EL (cell line): Measurements from ENCODE around the gene ARHGEF25.
"Not testable (repeated sequence)": the region's sequence is repeated elsewhere in the genome, so short reads cannot be mapped to it uniquely, and the experiment has no call there.

Experiments used
- DNase-seq: peaks from one replicate; pipeline ENCODE4 v3.0.0-alpha.2; 2016

The ARHGEF25 gene

DNA sequence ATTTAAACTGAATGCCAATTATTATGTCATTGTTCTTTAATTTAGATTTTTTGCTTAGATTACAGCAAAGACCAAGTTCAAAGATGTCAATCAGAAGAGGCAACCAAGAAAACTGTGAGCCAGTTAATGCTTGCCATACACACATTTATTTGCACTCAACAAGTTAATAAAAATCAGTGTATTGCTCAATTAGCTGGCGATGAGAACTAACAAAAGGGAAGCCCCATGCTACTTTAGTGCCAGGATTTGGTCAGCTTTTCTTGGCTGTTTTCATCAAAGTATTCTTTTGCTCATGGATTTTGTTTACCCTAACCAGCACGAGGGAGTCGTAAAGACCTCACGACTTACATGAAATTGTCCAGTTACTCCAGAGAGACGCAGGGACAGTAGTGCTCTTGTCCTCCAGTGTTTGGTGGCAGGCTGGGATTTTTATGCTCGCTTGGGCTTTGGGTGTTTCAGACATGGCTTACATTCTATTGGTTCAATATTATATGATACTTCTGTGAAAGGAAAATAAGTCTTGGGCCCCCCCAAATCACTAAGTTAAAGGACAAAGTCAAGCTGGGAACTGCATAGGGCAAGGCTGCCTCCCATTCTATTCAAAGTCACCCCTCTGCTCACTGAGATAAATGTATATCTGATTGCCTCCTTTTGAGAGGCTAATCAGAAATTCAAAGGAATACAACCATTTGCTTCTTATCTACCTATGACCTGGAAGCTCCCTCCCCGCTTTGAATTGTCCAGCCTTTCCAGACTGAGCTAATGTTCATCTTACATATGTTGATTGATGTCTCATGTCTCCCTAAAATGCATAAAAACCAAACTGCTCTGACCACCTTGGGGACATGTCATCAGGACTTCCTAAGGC, 29.2 kb downstream of the ARHGEF25 start:
- DNase-seq = no peak

DNA sequence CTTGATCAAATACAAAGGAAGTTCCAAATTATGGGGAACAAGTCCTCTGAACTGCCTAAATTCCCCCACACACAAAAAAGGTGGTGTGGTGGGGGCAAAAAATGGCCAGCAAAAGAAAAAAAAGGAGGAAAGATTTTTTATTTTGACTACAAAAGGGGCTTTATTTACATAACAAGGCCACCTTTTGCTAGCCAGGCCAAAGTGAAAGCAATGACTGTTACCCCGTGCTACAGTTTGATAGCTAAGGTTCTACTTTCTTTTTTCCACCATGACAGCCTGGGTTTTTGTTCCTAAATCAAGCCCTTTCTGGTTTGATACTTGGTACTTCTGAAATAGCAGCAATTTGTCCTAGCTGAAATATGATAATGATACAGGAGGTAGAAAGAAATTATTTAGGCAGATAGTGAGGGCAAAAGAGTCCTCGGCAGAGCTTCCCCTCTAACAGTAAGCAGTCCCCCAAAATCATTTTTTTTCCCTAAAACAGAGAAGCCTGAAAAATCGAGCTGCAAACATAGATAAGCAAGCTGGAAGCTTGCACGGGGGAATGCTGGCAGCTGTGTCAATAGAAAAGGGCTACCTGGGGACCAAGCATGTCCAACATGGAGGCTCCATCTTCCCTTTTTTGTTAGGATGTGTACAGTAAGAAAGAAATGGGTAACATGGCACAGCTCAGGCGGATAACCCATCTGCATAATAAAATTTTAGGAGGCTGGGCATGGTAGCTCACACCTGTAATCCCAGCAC, 30.6 kb downstream of the ARHGEF25 start:
- DNase-seq = no peak

DNA sequence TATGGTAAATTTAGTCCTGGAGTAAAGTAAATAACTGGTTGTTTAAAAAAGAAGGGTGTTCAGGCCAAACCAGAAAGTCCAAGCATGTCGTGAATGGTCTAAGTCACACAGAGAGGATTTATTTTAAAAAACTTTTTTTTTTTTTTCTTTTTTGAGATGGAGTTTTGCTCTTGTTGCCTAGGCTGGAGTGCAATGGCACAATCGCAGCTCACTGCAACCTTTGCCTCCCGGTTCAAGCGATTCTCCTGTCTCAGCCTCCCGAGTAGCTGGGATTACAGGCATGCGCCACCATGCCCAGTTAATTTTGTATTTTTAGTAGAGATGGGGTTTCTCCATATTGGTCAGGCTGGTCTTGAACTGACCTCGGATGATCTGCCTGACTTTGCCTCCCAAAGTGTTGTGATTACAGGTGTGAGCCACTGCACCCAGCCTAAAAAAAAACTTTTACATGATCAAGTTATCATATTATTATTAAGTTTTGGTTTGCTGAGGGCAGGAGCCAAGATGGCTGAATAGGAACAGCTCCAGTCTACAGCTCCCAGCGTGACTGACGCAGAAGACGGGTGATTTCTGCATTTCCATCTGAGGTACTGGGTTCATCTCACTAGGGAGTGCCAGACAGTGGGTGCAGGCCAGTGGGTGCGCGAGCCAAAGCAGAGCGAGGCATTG, 34.9 kb downstream of the ARHGEF25 start:
- peak; percentile 25 for DNase-seq

DNA sequence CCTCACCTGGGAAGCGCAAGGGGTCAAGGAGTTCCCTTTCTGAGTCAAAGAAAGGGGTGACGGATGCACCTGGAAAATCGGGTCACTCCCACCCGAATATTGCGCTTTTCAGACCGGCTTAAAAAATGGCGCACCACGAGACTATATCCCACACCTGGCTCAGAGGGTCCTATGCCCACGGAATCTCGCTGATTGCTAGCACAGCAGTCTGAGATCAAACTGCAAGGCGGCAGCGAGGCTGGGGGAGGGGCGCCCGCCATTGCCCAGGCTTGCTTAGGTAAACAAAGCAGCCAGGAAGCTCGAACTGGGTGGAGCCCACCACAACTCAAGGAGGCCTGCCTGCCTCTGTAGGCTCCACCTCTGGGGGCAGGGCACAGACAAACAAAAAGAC, 35.4 kb downstream of the ARHGEF25 start:
- DNase-seq = not testable (repeated sequence)

DNA sequence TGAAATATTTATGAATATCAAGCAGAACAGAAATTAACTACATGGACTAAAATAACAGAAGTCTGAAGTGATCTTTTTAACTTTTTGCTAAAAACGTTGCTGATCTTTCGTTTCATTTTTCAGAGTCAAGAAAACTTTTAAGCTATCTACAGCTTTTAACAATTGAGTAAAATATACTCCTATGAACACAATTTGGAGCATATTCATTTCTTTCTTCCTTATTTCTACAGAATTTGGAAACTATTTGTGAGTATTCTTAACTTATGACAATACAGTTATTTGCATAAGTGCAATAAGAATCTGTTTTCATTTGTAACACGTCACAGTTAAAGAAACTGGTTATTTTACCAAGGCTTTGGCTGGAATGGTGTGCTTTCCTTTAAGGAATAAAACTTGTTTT, 42.8 kb downstream of the ARHGEF25 start:
- no peak for DNase-seq

DNA sequence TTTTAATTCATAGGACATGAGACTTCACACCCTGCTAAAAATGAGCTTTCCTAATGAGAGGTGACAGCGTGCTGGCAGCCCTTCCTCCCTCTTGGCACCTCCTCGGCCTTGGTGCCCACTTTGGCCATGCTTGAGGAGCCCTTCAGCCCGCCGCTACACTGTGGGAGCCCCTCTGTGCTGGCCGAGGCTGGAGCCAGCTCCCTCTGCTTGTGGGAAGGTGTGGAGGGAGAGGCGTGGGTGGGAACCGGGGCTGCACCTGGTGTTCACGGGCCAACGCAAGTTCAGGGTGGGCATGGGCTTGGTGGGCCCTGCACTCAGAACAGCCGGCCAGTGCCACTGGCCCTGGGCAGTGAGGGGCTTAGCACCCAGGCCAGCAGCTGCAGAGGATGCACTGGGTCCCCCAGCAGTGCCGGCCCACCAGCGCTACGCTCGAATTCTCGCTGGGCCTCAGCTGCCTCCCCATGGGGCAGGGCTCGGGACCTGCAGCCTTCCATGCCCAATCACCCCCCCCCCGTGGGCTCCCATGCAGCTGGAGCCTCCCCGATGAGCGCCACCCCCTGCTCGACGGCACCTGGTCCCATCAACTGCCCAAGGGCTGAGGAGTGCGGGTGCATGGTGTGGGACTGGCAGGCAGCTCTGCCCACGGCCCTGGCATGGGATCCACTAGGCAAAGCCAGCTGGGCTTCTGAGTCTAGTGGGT, 44.5 kb downstream of the ARHGEF25 start:
- DNase-seq = no peak

DNA sequence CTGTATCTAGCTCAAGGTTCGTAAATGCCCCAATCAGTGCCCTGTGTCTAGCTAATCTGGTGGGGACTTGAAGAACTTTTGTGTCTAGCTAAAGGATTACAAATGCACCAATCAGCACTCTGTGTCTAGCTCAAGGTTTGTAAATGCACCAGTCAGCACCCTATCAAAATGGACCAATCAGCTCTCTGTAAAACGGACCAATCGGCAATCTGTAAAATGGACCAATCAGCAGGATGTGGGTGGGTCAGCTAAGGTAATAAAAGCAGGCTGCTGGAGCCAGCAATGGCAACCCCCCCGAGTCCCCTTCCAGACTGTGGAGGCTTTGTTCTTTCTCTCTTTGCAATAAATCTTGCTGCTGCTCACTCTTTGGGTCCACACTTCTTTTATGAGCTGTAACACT, 45.2 kb downstream of the ARHGEF25 start:
- DNase-seq = not testable (repeated sequence)

DNA sequence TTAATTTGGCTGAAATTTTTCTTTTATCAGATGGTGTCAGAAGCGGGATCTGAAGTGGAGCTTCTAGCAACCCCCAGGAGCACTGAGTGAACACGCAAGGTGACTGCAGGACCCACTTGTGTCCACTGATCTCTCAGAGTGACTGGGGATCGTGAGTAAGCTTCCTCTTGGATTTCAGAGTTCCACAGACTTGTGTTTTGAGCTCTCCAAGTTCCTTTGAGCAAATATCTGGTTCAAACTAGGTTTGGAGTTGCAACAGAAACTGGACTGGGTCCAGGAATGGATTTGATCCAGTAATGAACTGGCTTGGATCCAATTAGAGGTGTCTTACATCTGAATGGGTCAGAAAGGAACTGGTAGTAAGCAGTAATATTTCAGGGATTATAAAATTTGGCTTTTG, 46.5 kb downstream of the ARHGEF25 start:
- no peak for DNase-seq

DNA sequence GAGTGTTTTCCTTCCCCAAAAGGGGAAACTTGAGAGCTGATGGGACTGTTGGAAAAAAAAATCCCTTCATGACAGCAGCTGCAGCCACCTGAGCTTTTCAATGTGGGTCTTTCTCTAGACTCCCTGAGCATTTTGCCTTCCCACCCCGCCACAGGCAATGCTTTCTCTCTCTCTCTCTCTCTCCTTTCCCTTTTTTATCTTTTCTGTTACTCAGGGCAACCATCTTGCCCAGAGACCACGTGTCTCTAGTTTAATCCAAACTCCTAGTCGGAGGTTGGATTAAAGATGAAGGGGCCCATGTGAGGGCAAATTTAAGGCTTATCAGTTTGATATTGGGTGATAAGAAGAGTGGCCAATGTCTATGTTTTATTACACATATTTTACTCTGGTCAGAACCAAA, 47.7 kb downstream of the ARHGEF25 start:
- DNase-seq = no peak

DNA sequence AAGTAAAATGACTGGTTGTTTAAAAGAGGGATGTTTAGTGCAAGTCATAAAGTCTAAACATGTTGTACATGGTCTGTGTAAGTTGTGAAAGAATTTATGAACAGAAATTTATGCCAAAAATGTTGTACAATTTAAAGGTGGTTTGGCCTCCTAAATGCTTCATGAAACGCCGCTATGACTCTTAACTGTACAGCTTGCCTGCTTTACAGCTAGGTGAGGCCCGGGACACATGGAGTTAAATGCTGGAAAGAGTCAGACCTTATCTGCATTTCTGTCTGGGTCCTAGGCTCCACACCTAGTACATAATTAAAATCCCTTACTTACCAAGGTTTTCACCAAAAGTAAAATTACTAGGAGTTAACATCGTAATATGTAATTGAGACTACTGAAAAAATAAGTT, 50.1 kb downstream of the ARHGEF25 start:
- no peak for DNase-seq

DNA sequence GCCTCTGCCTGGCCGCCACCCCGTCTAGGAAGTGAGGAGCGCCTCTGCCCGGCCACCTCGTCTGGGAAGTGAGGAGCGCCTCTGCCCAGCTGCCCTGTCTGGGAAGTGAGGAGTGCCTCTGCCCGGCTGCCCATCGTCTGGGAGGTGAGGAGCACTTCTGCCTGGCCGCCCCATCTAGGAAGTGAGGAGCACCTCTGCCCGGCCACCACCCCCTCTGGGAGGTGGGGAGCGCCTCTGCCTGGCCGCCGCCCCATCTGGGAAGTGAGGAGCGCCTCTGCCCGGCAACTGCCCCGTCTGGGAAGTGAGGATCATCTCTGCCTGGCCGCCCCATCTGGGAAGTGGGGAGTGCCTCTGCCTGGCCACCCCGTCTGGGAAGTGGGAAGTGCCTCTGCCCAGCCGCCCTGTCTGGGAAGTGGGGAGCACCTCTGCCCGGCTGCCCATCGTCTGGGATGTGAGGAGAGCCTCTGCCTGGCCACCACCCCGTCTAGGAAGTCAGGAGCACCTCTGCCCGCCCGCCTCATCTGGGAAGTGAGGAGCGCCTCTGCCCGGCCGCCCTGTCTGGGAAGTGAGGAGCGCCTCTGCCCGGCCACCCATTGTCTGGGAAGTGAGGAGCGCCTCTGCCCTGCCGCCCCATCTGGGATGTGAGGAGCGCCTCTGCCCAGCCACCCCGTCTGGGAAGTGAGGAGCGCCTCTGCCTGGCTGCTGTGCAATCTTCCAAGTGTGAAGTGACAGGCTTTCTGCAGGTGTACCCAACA, 54.0 kb downstream of the ARHGEF25 start:
- not testable (repeated sequence) for DNase-seq
